ENCODE results near the gene RASSF10. TPM values are rescaled to one million over a fixed set of nuclear protein-coding genes. Genes with fewer than 3 reads are reported as not detected.

The RASSF10 gene
- polyA plus RNA-seq, 3 donors = not detected

DNA sequence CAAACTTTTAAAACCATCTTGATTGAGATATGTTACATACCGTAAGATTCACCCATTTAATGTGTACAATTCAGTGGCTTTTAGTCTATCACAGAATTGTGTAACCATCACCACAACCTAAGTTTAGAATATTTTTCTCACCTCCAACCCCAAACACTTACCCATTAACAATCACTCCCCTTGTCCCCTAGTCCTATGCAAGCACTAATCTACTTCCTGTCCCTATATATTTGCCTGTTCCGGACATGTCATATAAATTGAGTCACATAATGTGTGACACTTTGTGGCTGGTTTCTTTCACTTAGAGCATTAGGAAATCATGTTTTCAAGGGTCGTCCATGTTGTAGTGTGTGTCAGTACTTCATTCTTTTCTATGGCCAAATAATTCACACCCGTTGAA, 38.8 kb downstream of the RASSF10 start:
- Histone ChIP-seq H3K79me2 (ENCODE audit: insufficient read depth, low read length) (no peaks in the 10 kb centered on the region), H3K27me3 (ENCODE audit: control insufficient read depth in 2 of 2, insufficient read depth in 2 of 2, low read length in 2 of 2) (no peaks in the 10 kb centered on the region), H3K4me1 (ENCODE audit: control insufficient read depth in 1 of 2, insufficient read depth in 2 of 2, low read length in 2 of 2) (no peaks in the 10 kb centered on the region), H3K9me3 (replicated peaks in 1 of 2; ENCODE audit: control insufficient read depth in 1 of 2, insufficient read depth in 1 of 2, low read length in 2 of 2) (no peaks in the 10 kb centered on the region), H3K4me2 (replicated peaks; ENCODE audit: extremely low read depth, low read length, poor library complexity, severe bottlenecking) (no peak overlapping the region), H2AFZ (ENCODE audit: insufficient read depth, low read depth, low read length, poor library complexity, severe bottlenecking) (no peak overlapping the region), H3K4me3 (replicated peaks in 1 of 3; ENCODE audit: low read depth in 2 of 3, low read length in 3 of 3) (no peak overlapping the region), H3K9ac (ENCODE audit: insufficient read depth, low read length, poor library complexity, severe bottlenecking) (no peak overlapping the region), H4K20me1 (ENCODE audit: insufficient read depth, low read length) (no peaks in the 10 kb centered on the region), H3K36me3 (replicated peaks in 1 of 2; ENCODE audit: control insufficient read depth in 1 of 2, insufficient read depth in 2 of 2, low read length in 2 of 2) (no peaks in the 10 kb centered on the region), H3K27ac (ENCODE audit: low read depth in 1 of 2, low read length in 2 of 2) (no peak overlapping the region)
- Mint-ChIP-seq H3K36me3 (no peaks in the 10 kb centered on the region), H3K27me3 (ENCODE audit: low read depth in 3 of 3) (peaks cover 2 to 6% (median 3%) of the 10 kb centered on the region in 3 donors), H3K9me3 (peaks cover 0 to 7% (median 0%) of the 10 kb centered on the region in 7 donors), H3K27ac (no peak overlapping the region), H3K4me3 (no peak overlapping the region), H3K4me1 (no peaks in the 10 kb centered on the region)
- no CpG with 5 or more reads among the region's 4 CpGs for WGBS (ENCODE audit: insufficient coverage)
- TF ChIP-seq, protein P1, sequence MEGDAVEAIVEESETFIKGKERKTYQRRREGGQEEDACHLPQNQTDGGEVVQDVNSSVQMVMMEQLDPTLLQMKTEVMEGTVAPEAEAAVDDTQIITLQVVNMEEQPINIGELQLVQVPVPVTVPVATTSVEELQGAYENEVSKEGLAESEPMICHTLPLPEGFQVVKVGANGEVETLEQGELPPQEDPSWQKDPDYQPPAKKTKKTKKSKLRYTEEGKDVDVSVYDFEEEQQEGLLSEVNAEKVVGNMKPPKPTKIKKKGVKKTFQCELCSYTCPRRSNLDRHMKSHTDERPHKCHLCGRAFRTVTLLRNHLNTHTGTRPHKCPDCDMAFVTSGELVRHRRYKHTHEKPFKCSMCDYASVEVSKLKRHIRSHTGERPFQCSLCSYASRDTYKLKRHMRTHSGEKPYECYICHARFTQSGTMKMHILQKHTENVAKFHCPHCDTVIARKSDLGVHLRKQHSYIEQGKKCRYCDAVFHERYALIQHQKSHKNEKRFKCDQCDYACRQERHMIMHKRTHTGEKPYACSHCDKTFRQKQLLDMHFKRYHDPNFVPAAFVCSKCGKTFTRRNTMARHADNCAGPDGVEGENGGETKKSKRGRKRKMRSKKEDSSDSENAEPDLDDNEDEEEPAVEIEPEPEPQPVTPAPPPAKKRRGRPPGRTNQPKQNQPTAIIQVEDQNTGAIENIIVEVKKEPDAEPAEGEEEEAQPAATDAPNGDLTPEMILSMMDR (IDR thresholded peaks at IDR 0.05) = no peak
- no peak for DNase-seq
- intact Hi-C loops (cut with micrococcal nuclease) = no loop called here

DNA sequence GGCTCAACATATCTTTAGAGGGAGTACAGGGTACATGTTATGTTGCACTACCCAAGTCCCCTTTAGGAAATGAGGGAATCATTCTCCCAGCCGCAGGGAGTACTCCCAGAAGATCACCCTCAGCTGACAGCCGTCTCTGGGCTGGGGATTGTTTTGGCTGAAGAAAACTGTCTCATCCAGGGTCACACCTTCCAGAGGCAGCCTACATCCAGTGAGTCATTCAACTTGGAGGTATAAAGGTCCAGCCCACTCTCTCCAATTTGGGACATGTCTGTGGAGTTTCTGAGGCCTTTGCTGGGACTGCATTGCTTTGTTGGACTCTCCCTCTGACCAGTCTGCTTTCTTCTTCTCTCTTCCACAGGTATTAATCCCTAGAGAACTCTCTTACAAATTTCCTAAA, 42.1 kb downstream of the RASSF10 start:
- no peak overlapping the region for H3K4me2 ChIP-seq (replicated peaks; ENCODE audit: extremely low read depth, low read length, poor library complexity, severe bottlenecking)
- Mint-ChIP-seq H3K4me1 (no peaks in the 10 kb centered on the region), H3K36me3 (no peaks in the 10 kb centered on the region), H3K27ac (no peak overlapping the region), H3K9me3 (peaks cover 0 to 7% (median 0%) of the 10 kb centered on the region in 7 donors), H3K4me3 (no peak overlapping the region), H3K27me3 (ENCODE audit: low read depth in 3 of 3) (peaks cover 3 to 9% (median 4%) of the 10 kb centered on the region in 3 donors)
- H4K20me1 ChIP-seq (ENCODE audit: insufficient read depth, low read length) = no peaks in the 10 kb centered on the region
- WGBS (ENCODE audit: insufficient coverage) = no CpG with 5 or more reads among the region's 2 CpGs
- no peak overlapping the region for H3K9ac ChIP-seq (ENCODE audit: insufficient read depth, low read length, poor library complexity, severe bottlenecking)
- H3K4me1 ChIP-seq (ENCODE audit: control insufficient read depth in 1 of 2, insufficient read depth in 2 of 2, low read length in 2 of 2) = no peaks in the 10 kb centered on the region
- intact Hi-C loops (cut with micrococcal nuclease) = no loop called here
- H3K79me2 ChIP-seq (ENCODE audit: insufficient read depth, low read length) = no peaks in the 10 kb centered on the region
- no peaks in the 10 kb centered on the region for H3K36me3 ChIP-seq (replicated peaks in 1 of 2; ENCODE audit: control insufficient read depth in 1 of 2, insufficient read depth in 2 of 2, low read length in 2 of 2)
- H3K27ac ChIP-seq (ENCODE audit: low read depth in 1 of 2, low read length in 2 of 2) = no peak overlapping the region
- no peaks in the 10 kb centered on the region for H3K27me3 ChIP-seq (ENCODE audit: control insufficient read depth in 2 of 2, insufficient read depth in 2 of 2, low read length in 2 of 2)
- no peak overlapping the region for H3K4me3 ChIP-seq (replicated peaks in 1 of 3; ENCODE audit: low read depth in 2 of 3, low read length in 3 of 3)
- DNase-seq = no peak
- H2AFZ ChIP-seq (ENCODE audit: insufficient read depth, low read depth, low read length, poor library complexity, severe bottlenecking) = no peak overlapping the region
- TF ChIP-seq, protein P1 (IDR thresholded peaks at IDR 0.05) = no peak
- H3K9me3 ChIP-seq (replicated peaks in 1 of 2; ENCODE audit: control insufficient read depth in 1 of 2, insufficient read depth in 1 of 2, low read length in 2 of 2) = no peaks in the 10 kb centered on the region
